Uterus (tissue), 4 donors: ENCODE results near the gene ASAP2. TPM values are rescaled to one million over a fixed set of nuclear protein-coding genes. Genes with fewer than 3 reads are reported as not detected.

ENCODE experiments used
- DNase-seq, 2 donors: peaks; one replicate each; pipeline ENCODE4 v3.0.0-alpha.2; 2019 to 2020
- H3K27ac ChIP-seq, 2 donors: fragments of 200-600 bp; sonication (generic); 1 replicate in 1 of 2; 2 replicates in 1 of 2; pipeline ENCODE4 v1.5.1; 2016 to 2018
- H3K27me3 ChIP-seq, 2 donors: fragments of 200-600 bp; sonication (generic); one replicate each; pipeline ENCODE4 v1.5.1; 2018 to 2019; ENCODE audit warnings: control low read depth in 1 of 2
- H3K36me3 ChIP-seq, 2 donors: fragments of 200-600 bp; sonication (generic); one replicate each; pipeline ENCODE4 v1.5.1; 2019; ENCODE audit warnings: control low read depth in 1 of 2
- H3K4me1 ChIP-seq, 2 donors: fragments of 200-600 bp; sonication (generic); one replicate each; pipeline ENCODE4 v1.5.1; 2018 to 2019; ENCODE audit warnings: control low read depth in 1 of 2
- H3K4me3 ChIP-seq, 2 donors: fragments of 200-600 bp; sonication (generic); 1 replicate in 1 of 2; 2 replicates in 1 of 2; pipeline ENCODE4 v1.5.1; 2018 to 2019; ENCODE audit warnings: mild to moderate bottlenecking in 1 of 2
- H3K9me3 ChIP-seq, 2 donors: fragments of 200-600 bp; sonication (generic); one replicate each; pipeline ENCODE4 v1.5.1; 2019; ENCODE audit warnings: control low read depth in 1 of 2
- CTCF ChIP-seq, 4 experiments: fragments of 200-600 bp in 2 of 4; fragments of 450-650 bp in 2 of 4; sonication (generic) in 2 of 4; IDR thresholded peaks; one replicate each; pipeline ENCODE4 v1.5.1; 2016 to 2019; ENCODE audit warnings: antibody characterized with exemption in 4 of 4, mild to moderate bottlenecking in 2 of 4, moderate library complexity in 1 of 4
- POLR2A ChIP-seq, 2 donors: fragments of 450-650 bp; IDR thresholded peaks; one replicate each; pipeline ENCODE4 v1.6.1; 2016; ENCODE audit warnings: antibody characterized with exemption in 2 of 2, mild to moderate bottlenecking in 1 of 2, moderate library complexity in 1 of 2
- intact Hi-C: fragments of 100-400 bp; cut with DNase I; formaldehyde crosslinking; loops from one replicate; pipeline ENCODE4 v1.15.1; 2023; ENCODE audit warnings: low total_unique reads
- total RNA-seq, 4 donors: library from RNA; depleted of rRNA in 3 of 4; stranded (reverse); fragments of >200 nt in 3 of 4; gene quantifications; one replicate each; pipeline versions ENCODE4 v1.1.0 to v1.2.4, GENCODE V29; 2014 to 2023
- donor health status: DM: yes; HTN: yes; CAD: no.

ASAP2 gene
- total RNA-seq, 4 donors from 2014 or later = 24.3 to 55.5 (median 31.3) TPM

- H3K4me1 ChIP-seq = no peaks in the 10 kb centered on the region
- H3K4me3 ChIP-seq = no peak overlapping the region
- H3K27me3 ChIP-seq = no peaks in the 10 kb centered on the region
- DNase-seq = no peak
- H3K9me3 ChIP-seq = no peaks in the 10 kb centered on the region
- no peak overlapping the region for H3K27ac ChIP-seq
- no peaks in the 10 kb centered on the region for H3K36me3 ChIP-seq
- intact Hi-C loops = no loop called here
- no peak for TF ChIP-seq POLR2A (IDR thresholded peaks at IDR 0.05)
Observed at GRCh38 chr2:9364373-9364772, 157.8 kb downstream of the ASAP2 start.

- intact Hi-C loops = no loop called here
- H3K9me3 ChIP-seq = no peaks in the 10 kb centered on the region
- TF ChIP-seq POLR2A (IDR thresholded peaks at IDR 0.05) (no peak), CTCF (IDR thresholded peaks at IDR 0.05) (no peak)
- no peak overlapping the region for H3K27ac ChIP-seq
- no peaks in the 10 kb centered on the region for H3K27me3 ChIP-seq
- H3K36me3 ChIP-seq = no peaks in the 10 kb centered on the region
- H3K4me1 ChIP-seq = no peaks in the 10 kb centered on the region
- H3K4me3 ChIP-seq = no peak overlapping the region
- DNase-seq = no peak
Observed at GRCh38 chr2:9364791-9365497, 158.3 kb downstream of the ASAP2 start.

- Histone ChIP-seq H3K27me3 (no peaks in the 10 kb centered on the region), H3K9me3 (no peaks in the 10 kb centered on the region), H3K36me3 (no peaks in the 10 kb centered on the region), H3K4me3 (no peak overlapping the region), H3K4me1 (no peaks in the 10 kb centered on the region), H3K27ac (peak overlapping the region in 1 of 2 donors; percentile 11)
- DNase-seq = no peak
- intact Hi-C loops = no loop called here
- TF ChIP-seq CTCF (IDR thresholded peaks at IDR 0.05) (no peak), POLR2A (IDR thresholded peaks at IDR 0.05) (no peak)
Observed at GRCh38 chr2:9365498-9366019, 158.9 kb downstream of the ASAP2 start.

- no peak for DNase-seq
- no peaks in the 10 kb centered on the region for H3K27me3 ChIP-seq
- peak overlapping the region in 1 of 2 donors; percentile 11 for H3K27ac ChIP-seq
- no peak overlapping the region for H3K4me3 ChIP-seq
- H3K4me1 ChIP-seq = no peaks in the 10 kb centered on the region
- intact Hi-C loops = no loop called here
- TF ChIP-seq POLR2A (IDR thresholded peaks at IDR 0.05) = no peak
- no peak for TF ChIP-seq CTCF (IDR thresholded peaks at IDR 0.05)
- H3K36me3 ChIP-seq = no peaks in the 10 kb centered on the region
- H3K9me3 ChIP-seq = no peaks in the 10 kb centered on the region
Observed at GRCh38 chr2:9366026-9366425, 159.4 kb downstream of the ASAP2 start.

- Histone ChIP-seq H3K36me3 (no peaks in the 10 kb centered on the region), H3K27ac (no peak overlapping the region), H3K9me3 (no peaks in the 10 kb centered on the region), H3K27me3 (no peaks in the 10 kb centered on the region), H3K4me1 (no peaks in the 10 kb centered on the region), H3K4me3 (no peak overlapping the region)
- intact Hi-C loops = no loop called here
- no peak for TF ChIP-seq CTCF (IDR thresholded peaks at IDR 0.05)
- no peak for DNase-seq
Observed at GRCh38 chr2:9370746-9371145, 164.1 kb downstream of the ASAP2 start.
